LNCaP clone FGC (cell line): ENCODE measurements around the gene LINGO1.

Source experiments
- DNase-seq: peaks from one replicate; pipeline ENCODE4 v3.0.0-alpha.2; 2011; ENCODE audit warnings: low read depth
- H3K4me3 ChIP-seq: 2 replicates; pipeline ENCODE4 v1.5.1; 2011; ENCODE audit warnings: mild to moderate bottlenecking, low read depth, low read length, control low read depth
- TF ChIP-seq, protein P1 (sequence below): IDR thresholded peaks from 2 replicates; pipeline ENCODE4 v1.5.1; 2012; ENCODE audit warnings: mild to moderate bottlenecking; ENCODE audit not compliant: control insufficient read depth, insufficient read depth; ENCODE audit errors: extremely low read depth

LINGO1 gene

DNA sequence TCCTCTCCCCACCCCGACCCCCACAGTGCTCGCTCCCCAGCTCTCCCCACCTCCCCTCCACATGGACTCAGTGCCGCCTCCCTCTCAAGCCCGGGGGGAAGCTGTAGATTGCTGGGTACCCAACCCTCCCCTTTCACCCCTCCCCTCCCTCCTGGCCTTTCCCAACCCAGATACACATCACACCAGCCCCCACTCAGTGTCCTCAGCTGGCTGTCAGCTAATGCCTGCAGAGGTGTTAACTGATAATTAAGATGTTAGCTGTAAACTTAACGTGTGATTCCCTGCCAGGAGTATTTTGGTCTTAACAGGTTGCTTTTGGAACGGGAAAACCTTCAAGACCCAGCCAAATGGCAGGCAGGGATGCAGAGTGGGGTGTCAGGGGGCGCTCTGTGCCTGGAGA lies 39.4 kb upstream of the LINGO1 start:
- no peak for DNase-seq
- H3K4me3 ChIP-seq: no peak overlapping the region
- TF ChIP-seq, protein P1, sequence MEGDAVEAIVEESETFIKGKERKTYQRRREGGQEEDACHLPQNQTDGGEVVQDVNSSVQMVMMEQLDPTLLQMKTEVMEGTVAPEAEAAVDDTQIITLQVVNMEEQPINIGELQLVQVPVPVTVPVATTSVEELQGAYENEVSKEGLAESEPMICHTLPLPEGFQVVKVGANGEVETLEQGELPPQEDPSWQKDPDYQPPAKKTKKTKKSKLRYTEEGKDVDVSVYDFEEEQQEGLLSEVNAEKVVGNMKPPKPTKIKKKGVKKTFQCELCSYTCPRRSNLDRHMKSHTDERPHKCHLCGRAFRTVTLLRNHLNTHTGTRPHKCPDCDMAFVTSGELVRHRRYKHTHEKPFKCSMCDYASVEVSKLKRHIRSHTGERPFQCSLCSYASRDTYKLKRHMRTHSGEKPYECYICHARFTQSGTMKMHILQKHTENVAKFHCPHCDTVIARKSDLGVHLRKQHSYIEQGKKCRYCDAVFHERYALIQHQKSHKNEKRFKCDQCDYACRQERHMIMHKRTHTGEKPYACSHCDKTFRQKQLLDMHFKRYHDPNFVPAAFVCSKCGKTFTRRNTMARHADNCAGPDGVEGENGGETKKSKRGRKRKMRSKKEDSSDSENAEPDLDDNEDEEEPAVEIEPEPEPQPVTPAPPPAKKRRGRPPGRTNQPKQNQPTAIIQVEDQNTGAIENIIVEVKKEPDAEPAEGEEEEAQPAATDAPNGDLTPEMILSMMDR: no peak

DNA sequence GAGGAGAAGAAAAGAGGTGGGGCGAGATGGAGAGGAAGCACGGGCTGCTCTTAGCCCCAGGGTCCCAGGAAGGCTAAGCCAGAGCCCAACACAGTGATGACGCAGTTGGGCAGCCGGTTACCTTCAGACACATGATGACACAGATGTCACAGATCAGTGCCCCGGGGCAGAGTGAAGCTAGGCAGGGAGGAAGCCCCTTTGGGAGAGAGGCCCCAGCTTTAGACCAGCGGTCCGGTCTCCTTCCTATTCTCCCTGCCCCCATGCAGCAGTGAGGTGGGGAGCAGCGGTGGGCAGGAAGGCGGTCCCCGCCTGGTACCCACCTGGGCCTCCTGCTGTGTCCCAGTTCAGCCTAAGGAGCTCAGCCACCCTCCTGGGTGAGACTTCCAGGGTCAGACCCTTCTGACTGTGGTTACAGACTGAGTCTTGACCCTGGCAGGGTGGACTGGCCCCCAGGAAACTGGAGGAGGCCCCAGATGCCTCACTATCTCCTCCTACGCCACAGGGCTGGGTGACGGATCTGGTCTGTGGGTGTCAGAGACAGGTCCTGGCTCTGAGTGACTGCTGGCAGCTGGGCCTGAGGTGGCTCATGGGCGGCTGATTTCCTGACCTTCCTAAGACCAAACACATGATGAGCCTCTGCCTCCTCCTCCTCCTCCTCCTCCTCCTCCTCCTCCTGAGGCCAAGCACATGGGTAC lies 38.8 kb upstream of the LINGO1 start:
- H3K4me3 ChIP-seq: no peak overlapping the region
- TF ChIP-seq, protein P1: no peak
- DNase-seq: no peak

DNA sequence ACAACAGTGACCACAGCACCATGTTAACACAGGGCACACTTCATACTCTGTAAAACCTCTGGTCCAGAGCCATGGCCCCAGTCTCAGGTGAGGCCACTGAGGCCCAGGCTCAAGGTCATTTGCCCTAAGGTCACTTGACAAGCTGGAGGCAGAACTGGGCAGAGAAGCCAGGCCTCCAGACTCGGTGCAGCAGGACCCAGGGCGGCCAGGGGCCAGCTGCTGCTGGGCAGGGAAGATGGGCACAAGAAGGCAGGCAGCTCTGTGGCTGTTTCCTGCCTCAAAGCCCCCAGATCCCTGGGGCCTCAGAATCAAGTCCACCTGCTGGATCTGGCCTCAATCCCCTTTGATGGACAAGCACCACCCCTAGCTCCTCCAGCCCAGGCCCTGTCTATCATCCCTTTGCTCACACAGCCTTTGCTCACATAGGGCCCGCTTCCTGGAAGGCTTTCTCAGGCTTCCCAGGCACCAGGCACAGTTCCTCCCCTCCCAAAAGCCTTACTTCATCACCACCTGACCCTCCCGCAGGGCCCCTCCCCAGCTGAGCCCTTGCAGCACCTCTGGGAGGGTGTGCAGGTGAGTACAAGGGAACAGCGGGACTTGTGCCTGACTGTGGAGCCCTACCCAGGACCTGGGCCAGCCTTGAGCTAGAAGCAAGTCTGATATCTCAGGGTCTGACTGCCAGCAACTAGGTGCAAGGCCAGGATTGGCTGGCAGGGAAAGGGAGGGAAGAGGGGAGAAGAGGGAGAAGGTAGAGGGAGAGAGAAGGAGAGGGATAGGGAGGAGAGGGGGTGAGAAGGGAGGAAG lies 38.0 kb upstream of the LINGO1 start:
- no peak for DNase-seq
- no peak overlapping the region for H3K4me3 ChIP-seq
- TF ChIP-seq, protein P1: no peak

DNA sequence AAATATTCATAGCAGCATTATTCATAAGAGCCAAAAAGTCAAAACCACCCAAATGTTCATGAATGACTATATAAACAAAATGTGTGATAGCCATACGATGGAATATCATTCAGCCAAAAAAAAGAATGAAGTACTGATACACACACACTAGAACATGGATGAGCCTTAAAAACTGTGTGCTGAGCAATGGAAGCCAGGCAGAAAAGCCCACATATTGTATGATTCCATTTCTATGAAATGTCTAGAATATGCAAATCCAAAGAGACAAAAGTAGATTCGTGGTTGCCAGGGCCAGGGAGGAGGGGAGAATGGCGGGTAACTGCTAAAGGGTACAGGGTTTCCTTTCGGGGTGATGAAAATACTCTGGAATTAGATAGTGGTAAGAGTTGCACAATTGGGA lies 37.2 kb upstream of the LINGO1 start:
- DNase-seq: no peak
- H3K4me3 ChIP-seq: no peak overlapping the region
- TF ChIP-seq, protein P1: no peak

DNA sequence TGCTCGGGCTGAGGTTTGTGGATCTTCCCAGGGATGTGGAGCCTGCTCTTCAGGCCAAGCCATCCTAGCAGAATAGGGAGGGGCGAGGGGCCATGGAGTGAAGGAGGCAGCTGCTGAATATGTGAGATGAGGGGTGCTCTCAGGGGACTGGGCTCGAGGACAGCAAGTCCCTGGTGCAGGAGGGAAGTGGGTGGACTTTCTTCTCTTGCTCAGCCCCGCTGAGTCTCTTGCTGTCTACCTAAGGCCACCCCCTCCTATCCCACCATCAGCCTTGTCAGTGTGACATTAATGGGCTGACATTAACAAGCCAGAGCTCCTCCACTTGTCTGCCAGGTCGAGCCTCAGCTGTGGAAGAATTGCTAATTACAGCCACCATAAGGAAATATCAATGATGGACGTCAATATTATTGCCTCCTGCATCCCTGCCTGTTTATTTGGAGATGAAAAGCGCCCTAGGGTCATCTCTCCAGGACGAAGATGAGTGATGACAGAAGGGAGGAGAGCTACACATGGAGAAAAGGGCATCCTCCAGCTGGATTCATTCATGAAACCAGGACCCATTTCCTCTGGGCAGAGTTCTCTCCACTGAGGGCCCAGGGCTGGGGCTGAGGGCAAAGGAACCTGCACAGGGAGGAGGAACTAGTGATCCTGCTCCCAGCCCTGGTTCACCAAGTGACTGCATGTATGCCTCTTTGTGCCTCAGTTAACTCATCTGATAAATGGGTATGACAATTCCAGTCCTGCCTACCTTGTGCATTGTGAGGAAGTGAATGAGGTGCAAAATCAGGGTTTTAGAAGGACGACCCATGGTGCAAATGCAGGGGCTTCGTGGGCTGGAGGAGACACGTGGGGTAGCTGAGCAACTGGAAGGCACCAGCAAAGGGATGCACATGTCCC lies 34.9 kb upstream of the LINGO1 start:
- DNase-seq: no peak
- TF ChIP-seq, protein P1: no peak
- no peak overlapping the region for H3K4me3 ChIP-seq

DNA sequence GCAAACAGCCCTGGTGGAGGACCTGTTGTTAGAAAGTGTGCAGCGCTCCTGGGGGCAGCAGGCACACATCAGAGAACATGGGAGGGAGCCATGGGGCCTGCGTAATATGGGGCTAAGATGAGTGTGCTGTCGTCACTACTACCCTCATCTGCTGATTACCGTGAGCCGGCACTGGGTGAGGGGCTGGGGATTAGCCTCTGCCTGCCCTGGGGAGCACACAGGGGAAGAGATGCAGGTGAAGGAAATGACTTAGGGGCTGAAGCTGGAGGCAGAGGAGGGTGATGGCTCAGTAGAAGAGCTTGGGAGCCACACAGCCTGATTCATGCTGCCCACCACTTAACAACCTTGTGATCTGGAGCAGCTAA lies 33.6 kb upstream of the LINGO1 start:
- TF ChIP-seq, protein P1: no peak
- H3K4me3 ChIP-seq: no peak overlapping the region
- DNase-seq: no peak
